ENCODE results near the gene TUBGCP5. TPM values are rescaled to one million over a fixed set of nuclear protein-coding genes. Genes with fewer than 3 reads are reported as not detected.
A peak's percentile ranks its signal among the peaks of the same experiment; 100 is the strongest.

TUBGCP5 gene
- total RNA-seq, 2 donors from 2014 or later = 23.0 to 24.7 TPM

DNA sequence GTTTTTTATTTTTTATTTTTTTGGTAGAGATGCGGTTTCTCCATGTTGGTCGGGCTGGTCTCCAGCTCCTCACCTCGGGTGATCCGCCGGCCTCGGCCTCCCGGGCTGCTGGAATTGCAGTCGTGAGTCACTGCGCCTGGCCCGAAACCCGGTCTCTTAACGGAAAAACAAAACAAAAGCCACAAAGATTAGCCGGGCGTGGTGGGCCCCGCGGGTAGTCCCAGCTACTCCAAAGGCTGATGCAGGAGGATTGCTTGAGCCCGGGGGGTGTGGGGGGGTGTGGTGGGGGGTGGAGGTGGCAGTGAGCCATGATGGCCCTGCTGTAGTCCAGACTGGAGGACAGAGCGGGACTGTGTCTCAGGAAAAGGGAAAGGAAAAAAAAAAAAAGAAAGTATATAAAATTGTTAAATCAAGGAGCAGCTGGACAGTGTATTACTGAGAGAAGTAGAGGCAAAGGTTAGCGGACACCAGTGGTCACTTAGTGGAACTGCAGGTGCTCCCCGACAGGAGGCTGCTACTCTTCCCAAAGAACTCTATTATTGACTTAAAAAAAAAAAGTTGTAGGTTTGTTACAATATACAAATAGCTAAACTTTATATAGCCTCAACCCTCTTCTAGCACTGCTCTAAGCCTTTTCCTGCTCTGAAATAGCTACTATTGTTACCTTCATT lies 30.3 kb upstream of the TUBGCP5 start:
- Mint-ChIP-seq H3K4me3 (no peak overlapping the region), H3K9me3 (peaks cover 58% of the 10 kb centered on the region), H3K36me3 (ENCODE audit: low read depth) (no peaks in the 10 kb centered on the region), H3K27ac (no peak overlapping the region), H3K4me1 (no peaks in the 10 kb centered on the region), H3K27me3 (ENCODE audit: insufficient read depth) (no peaks in the 10 kb centered on the region)
- Histone ChIP-seq H3K9ac (ENCODE audit: extremely low read depth, low read length, poor library complexity, severe bottlenecking) (no peak overlapping the region), H3K27ac (ENCODE audit: low read depth, low read length) (no peak overlapping the region), H3K27me3 (ENCODE audit: control insufficient read depth, insufficient read depth, low read length, poor library complexity, severe bottlenecking) (no peaks in the 10 kb centered on the region), H3K36me3 (ENCODE audit: control insufficient read depth, insufficient read depth, low read length) (no peaks in the 10 kb centered on the region), H3K9me3 (ENCODE audit: control insufficient read depth, low read length) (no peaks in the 10 kb centered on the region), H3K4me3 (ENCODE audit: low read length) (no peak overlapping the region), H3K4me1 (ENCODE audit: control insufficient read depth, insufficient read depth, low read length) (no peaks in the 10 kb centered on the region)
- TF ChIP-seq, protein P1, sequence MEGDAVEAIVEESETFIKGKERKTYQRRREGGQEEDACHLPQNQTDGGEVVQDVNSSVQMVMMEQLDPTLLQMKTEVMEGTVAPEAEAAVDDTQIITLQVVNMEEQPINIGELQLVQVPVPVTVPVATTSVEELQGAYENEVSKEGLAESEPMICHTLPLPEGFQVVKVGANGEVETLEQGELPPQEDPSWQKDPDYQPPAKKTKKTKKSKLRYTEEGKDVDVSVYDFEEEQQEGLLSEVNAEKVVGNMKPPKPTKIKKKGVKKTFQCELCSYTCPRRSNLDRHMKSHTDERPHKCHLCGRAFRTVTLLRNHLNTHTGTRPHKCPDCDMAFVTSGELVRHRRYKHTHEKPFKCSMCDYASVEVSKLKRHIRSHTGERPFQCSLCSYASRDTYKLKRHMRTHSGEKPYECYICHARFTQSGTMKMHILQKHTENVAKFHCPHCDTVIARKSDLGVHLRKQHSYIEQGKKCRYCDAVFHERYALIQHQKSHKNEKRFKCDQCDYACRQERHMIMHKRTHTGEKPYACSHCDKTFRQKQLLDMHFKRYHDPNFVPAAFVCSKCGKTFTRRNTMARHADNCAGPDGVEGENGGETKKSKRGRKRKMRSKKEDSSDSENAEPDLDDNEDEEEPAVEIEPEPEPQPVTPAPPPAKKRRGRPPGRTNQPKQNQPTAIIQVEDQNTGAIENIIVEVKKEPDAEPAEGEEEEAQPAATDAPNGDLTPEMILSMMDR (conservative IDR thresholded peaks at IDR 0.05) = peak; percentile 61
- 60 to 72% methylated on average over 7 to 19 of the region's 20 CpGs for WGBS, 2 experiments (ENCODE audit: insufficient coverage in 1 of 2, insufficient read length in 1 of 2)
- DNase-seq = peak; percentile 60

DNA sequence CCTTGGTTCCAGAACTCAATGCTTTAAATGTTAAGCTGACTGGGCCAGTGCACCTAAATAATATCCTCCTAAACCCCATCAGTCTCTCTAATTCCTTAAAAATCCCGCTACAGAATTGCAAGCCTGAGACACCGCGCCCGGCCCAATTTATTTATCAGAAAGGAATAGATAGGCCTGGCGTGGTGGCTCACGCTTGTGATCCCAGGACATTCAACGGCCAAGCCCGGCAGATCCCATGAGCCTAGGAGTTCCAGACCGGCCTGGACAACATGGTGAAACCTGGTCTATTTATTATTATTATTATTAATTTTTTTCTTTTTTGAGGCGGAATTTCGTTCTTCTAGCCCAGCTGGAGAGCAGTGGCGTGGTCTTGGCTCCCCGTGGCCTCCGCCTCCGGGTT lies 28.0 kb upstream of the TUBGCP5 start:
- TF ChIP-seq, protein P1 (conservative IDR thresholded peaks at IDR 0.05) = no peak
- Mint-ChIP-seq H3K4me3 (no peak overlapping the region), H3K9me3 (peaks cover 60% of the 10 kb centered on the region), H3K36me3 (ENCODE audit: low read depth) (no peaks in the 10 kb centered on the region), H3K4me1 (no peaks in the 10 kb centered on the region), H3K27me3 (ENCODE audit: insufficient read depth) (no peaks in the 10 kb centered on the region), H3K27ac (no peak overlapping the region)
- Histone ChIP-seq H3K4me3 (ENCODE audit: low read length) (no peak overlapping the region), H3K27me3 (ENCODE audit: control insufficient read depth, insufficient read depth, low read length, poor library complexity, severe bottlenecking) (no peaks in the 10 kb centered on the region), H3K9ac (ENCODE audit: extremely low read depth, low read length, poor library complexity, severe bottlenecking) (no peak overlapping the region), H3K27ac (ENCODE audit: low read depth, low read length) (no peak overlapping the region), H3K36me3 (ENCODE audit: control insufficient read depth, insufficient read depth, low read length) (no peaks in the 10 kb centered on the region), H3K4me1 (ENCODE audit: control insufficient read depth, insufficient read depth, low read length) (no peaks in the 10 kb centered on the region), H3K9me3 (ENCODE audit: control insufficient read depth, low read length) (peaks cover 8% of the 10 kb centered on the region)
- no peak for DNase-seq
- 77 to 95% methylated on average over 5 to 14 of the region's 15 CpGs for WGBS, 2 experiments (ENCODE audit: insufficient coverage in 1 of 2, insufficient read length in 1 of 2)

DNA sequence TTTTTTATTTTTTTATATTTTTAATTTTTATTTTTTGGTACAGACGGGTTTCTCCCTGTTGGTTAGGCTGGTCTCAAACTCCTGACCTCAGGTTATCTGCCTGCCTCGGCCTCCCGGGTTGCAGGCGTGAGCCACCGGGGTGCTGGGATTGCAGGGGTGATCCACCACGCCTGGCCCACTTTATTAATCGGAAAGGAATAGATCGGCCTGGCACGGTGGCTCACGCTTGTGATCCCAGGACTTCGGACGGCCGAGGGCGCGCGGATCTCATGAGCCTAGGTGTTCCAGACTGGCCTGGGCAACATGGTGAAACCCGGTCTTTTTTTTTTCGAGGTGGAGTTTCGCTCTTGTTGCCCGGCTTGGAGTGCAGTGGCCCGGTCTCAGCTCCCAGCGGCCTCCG lies 26.5 kb upstream of the TUBGCP5 start:
- TF ChIP-seq, protein P1 (conservative IDR thresholded peaks at IDR 0.05) = no peak
- Mint-ChIP-seq H3K4me3 (no peak overlapping the region), H3K27ac (no peak overlapping the region), H3K9me3 (peaks cover 63% of the 10 kb centered on the region), H3K27me3 (ENCODE audit: insufficient read depth) (no peaks in the 10 kb centered on the region), H3K4me1 (no peaks in the 10 kb centered on the region), H3K36me3 (ENCODE audit: low read depth) (no peaks in the 10 kb centered on the region)
- H3K4me1 ChIP-seq (ENCODE audit: control insufficient read depth, insufficient read depth, low read length) = no peaks in the 10 kb centered on the region
- H3K9me3 ChIP-seq (ENCODE audit: control insufficient read depth, low read length) = peaks cover 11% of the 10 kb centered on the region
- no peak for DNase-seq
- H3K36me3 ChIP-seq (ENCODE audit: control insufficient read depth, insufficient read depth, low read length) = no peaks in the 10 kb centered on the region
- H3K4me3 ChIP-seq (ENCODE audit: low read length) = no peak overlapping the region
- no peak overlapping the region for H3K27ac ChIP-seq (ENCODE audit: low read depth, low read length)
- H3K27me3 ChIP-seq (ENCODE audit: control insufficient read depth, insufficient read depth, low read length, poor library complexity, severe bottlenecking) = no peaks in the 10 kb centered on the region
- WGBS, 2 experiments (ENCODE audit: insufficient coverage in 1 of 2, insufficient read length in 1 of 2) = 93% methylated on average over 5 to 23 of the region's 23 CpGs
- H3K9ac ChIP-seq (ENCODE audit: extremely low read depth, low read length, poor library complexity, severe bottlenecking) = no peak overlapping the region

All from endodermal cell (in vitro differentiated cells).